ENCODE data around the gene JPH2. TPM values are rescaled to one million over a fixed set of nuclear protein-coding genes. Genes with fewer than 3 reads are reported as not detected.

JPH2 gene
- total RNA-seq, 1 experiment from 2014 or later, result 0.81 TPM

- TF ChIP-seq ZNF532 (CRISPR knock-in tag; IDR thresholded peaks at IDR 0.05; ENCODE audit: borderline replicate concordance), result no peak
- no peak for TF ChIP-seq ZNF512 (CRISPR knock-in tag; IDR thresholded peaks at IDR 0.05; ENCODE audit: borderline replicate concordance)
- no peak for TF ChIP-seq ATF1 (CRISPR knock-in tag; IDR thresholded peaks at IDR 0.05)
- no peak for TF ChIP-seq FOXK1 (CRISPR knock-in tag; IDR thresholded peaks at IDR 0.05)
- TF ChIP-seq NFATC4 (CRISPR knock-in tag; IDR thresholded peaks at IDR 0.05), result no peak
- TF ChIP-seq ATF2 (CRISPR knock-in tag; IDR thresholded peaks at IDR 0.05; ENCODE audit: borderline replicate concordance, low read depth), result no peak
Observed at GRCh38 chr20:44071057-44071456, 115.9 kb downstream of the JPH2 start (continued).

- no peaks in the 10 kb centered on the region for H3K36me3 Mint-ChIP-seq
- ChIA-PET CTCF (interaction anchor here (0.7 kb wide), 1 partner anchor 14 kb away, joined by 3 read pairs; no protein-coding TSS in a partner anchor), POLR2A (no interaction called here)
- ATAC-seq (no peak), DNase-seq (ENCODE audit: low spot score) (no peak)
- peaks cover 18% of the 10 kb centered on the region for H3K4me1 Mint-ChIP-seq
- no peaks in the 10 kb centered on the region; the same call in 1 of the 2 replicates for H3K27me3 Mint-ChIP-seq (ENCODE audit: low read depth)
- H3K9me3 Mint-ChIP-seq, result no peaks in the 10 kb centered on the region
- no peak overlapping the region for H3K27ac Mint-ChIP-seq
- no peak overlapping the region for H3K4me3 Mint-ChIP-seq
- TF ChIP-seq E2F4 (CRISPR knock-in tag; IDR thresholded peaks at IDR 0.05; ENCODE audit: borderline replicate concordance, low read depth), result no peak
- no peak for TF ChIP-seq ZNF671 (CRISPR knock-in tag; IDR thresholded peaks at IDR 0.05)
- no peak for TF ChIP-seq ATF2 (CRISPR knock-in tag; IDR thresholded peaks at IDR 0.05; ENCODE audit: borderline replicate concordance, low read depth)
- no peak for TF ChIP-seq OVOL2 (CRISPR knock-in tag; IDR thresholded peaks at IDR 0.05; ENCODE audit: borderline replicate concordance)
- no peak for TF ChIP-seq CREB1 (CRISPR knock-in tag; IDR thresholded peaks at IDR 0.05)
- TF ChIP-seq GRHL2 (CRISPR knock-in tag; IDR thresholded peaks at IDR 0.05; ENCODE audit: insufficient replicate concordance, severe bottlenecking), result no peak
- no peak for TF ChIP-seq ZNF396 (CRISPR knock-in tag; IDR thresholded peaks at IDR 0.05; ENCODE audit: borderline replicate concordance)
- no peak for TF ChIP-seq ZNF425 (CRISPR knock-in tag; conservative IDR thresholded peaks at IDR 0.05)
- TF ChIP-seq ZBTB43 (CRISPR knock-in tag; IDR thresholded peaks at IDR 0.05), result no peak
- TF ChIP-seq ZBTB21 (CRISPR knock-in tag; IDR thresholded peaks at IDR 0.05; ENCODE audit: borderline replicate concordance), result no peak
- TF ChIP-seq SMAD3 (CRISPR knock-in tag; IDR thresholded peaks at IDR 0.05; ENCODE audit: borderline replicate concordance), result no peak
- no peak for TF ChIP-seq TEAD4 (CRISPR knock-in tag; IDR thresholded peaks at IDR 0.05)
- no peak for TF ChIP-seq ETV6 (CRISPR knock-in tag; IDR thresholded peaks at IDR 0.05)
- no peak for TF ChIP-seq ATF6 (CRISPR knock-in tag; IDR thresholded peaks at IDR 0.05)
Observed at GRCh38 chr20:44070139-44070900, 116.7 kb downstream of the JPH2 start.

Data from WTC11 (cell line).